Frontal cortex (tissue), 4 donors: ENCODE measurements around the gene CLCNKA. TPM values are rescaled to one million over a fixed set of nuclear protein-coding genes. Genes with fewer than 3 reads are reported as not detected.

Experiments
- DNase-seq, 2 donors: peaks; one replicate each; pipeline ENCODE4 v3.0.0; 2012; ENCODE audit warnings: low spot score in 2 of 2
- FAIRE-seq: peaks from 2 replicates; lab custom pipeline; 2012; peaks lifted over from hg19 to GRCh38; lab: Jason Lieb, UNC
- total RNA-seq: library from RNA; depleted of rRNA; stranded (reverse); fragments of >200 nt; gene quantifications from one replicate; pipeline ENCODE4 v1.2.3, GENCODE V29; 2014
- donor health status: control.
- donor health status: control.
- donor health status: control.

The CLCNKA gene
- total RNA-seq, 1 donor from 2014 or later: 0.41 TPM

- DNase-seq (no peak), FAIRE-seq (no peak)
These were observed 50.3 kb downstream of the CLCNKA start for GRCh38 chr1:16072095-16072494.

- no peak for DNase-seq
- no peak for FAIRE-seq
These were observed 51.0 kb downstream of the CLCNKA start for GRCh38 chr1:16072616-16073484.

GRCh38 chr1:16073490-16074119 is 51.8 kb downstream of the CLCNKA start, which contains the start of gene FAM131C:
Gene FAM131C, minus strand, starts transcription at chr1:16073651. Its CDS starts 209 bp downstream, at chr1:16073442.
- FAIRE-seq (no peak), DNase-seq (peak; percentile 75 to 83)

- DNase-seq (no peak), FAIRE-seq (no peak)
These were observed 52.4 kb downstream of the CLCNKA start for GRCh38 chr1:16074217-16074616.

- DNase-seq (no peak), FAIRE-seq (no peak)
These were observed 53.6 kb downstream of the CLCNKA start for GRCh38 chr1:16075337-16076030.

- DNase-seq (no peak), FAIRE-seq (no peak)
These were observed 54.4 kb downstream of the CLCNKA start for GRCh38 chr1:16076031-16076864.

- DNase-seq (no peak), FAIRE-seq (no peak)
These were observed 55.0 kb downstream of the CLCNKA start for GRCh38 chr1:16076865-16077238.

GRCh38 chr1:16077406-16078245 is 55.8 kb downstream of the CLCNKA start:
- FAIRE-seq: no peak
- DNase-seq: no peak

- no peak for FAIRE-seq
- DNase-seq: peak; percentile 73 to 79
These were observed 57.3 kb downstream of the CLCNKA start for GRCh38 chr1:16078925-16079656.

- FAIRE-seq: no peak
- DNase-seq: no peak
These were observed 58.8 kb downstream of the CLCNKA start for GRCh38 chr1:16080422-16081150.

GRCh38 chr1:16081636-16082035 is 59.8 kb downstream of the CLCNKA start:
- FAIRE-seq: no peak
- no peak for DNase-seq

GRCh38 chr1:16082283-16083038 is 60.6 kb downstream of the CLCNKA start:
- peak in 1 of 2 donors; percentile 61 for DNase-seq
- FAIRE-seq: no peak

- DNase-seq: no peak
- FAIRE-seq: no peak
These were observed 61.6 kb downstream of the CLCNKA start for GRCh38 chr1:16083486-16083885.
